GM23248 (cell line): ENCODE measurements around the gene TBC1D1. TPM values are rescaled to one million over a fixed set of nuclear protein-coding genes. Genes with fewer than 3 reads are reported as not detected.

Experiments
- DNase-seq: peaks from one replicate; pipeline ENCODE4 v3.0.0-alpha.2; 2015
- H2AFZ ChIP-seq: fragments of 200-600 bp; sonication (generic); 2 replicates; pipeline ENCODE4 v1.6.1; 2016; ENCODE audit warnings: antibody characterized with exemption
- H3F3A ChIP-seq: fragments of 200-600 bp; sonication (generic); 2 replicates; pipeline ENCODE4 v1.6.1; 2016; ENCODE audit warnings: mild to moderate bottlenecking, antibody characterized with exemption, mixed run types; ENCODE audit not compliant: insufficient read depth
- H3K27ac ChIP-seq: fragments of 200-600 bp; sonication (generic); 2 replicates; pipeline ENCODE4 v1.5.1; 2016; ENCODE audit warnings: mild to moderate bottlenecking
- H3K27me3 ChIP-seq: fragments of 200-600 bp; sonication (generic); replicated peaks from 2 replicates; pipeline ENCODE4 v1.6.1; 2016; ENCODE audit warnings: mild to moderate bottlenecking; ENCODE audit not compliant: insufficient read depth
- H3K36me3 ChIP-seq: fragments of 200-600 bp; sonication (generic); 2 replicates; pipeline ENCODE4 v1.6.1; 2016; ENCODE audit warnings: low read depth, mild to moderate bottlenecking
- H3K4me1 ChIP-seq: fragments of 200-600 bp; sonication (generic); 2 replicates; pipeline ENCODE4 v1.6.1; 2016; ENCODE audit warnings: mild to moderate bottlenecking; ENCODE audit not compliant: insufficient read depth
- H3K4me2 ChIP-seq: fragments of 200-600 bp; sonication (generic); one replicate; pipeline ENCODE4 v1.6.1; 2016; ENCODE audit warnings: mild to moderate bottlenecking; ENCODE audit not compliant: unreplicated experiment
- H3K4me3 ChIP-seq: fragments of 200-600 bp; sonication (generic); 2 replicates; pipeline ENCODE4 v1.5.1; 2016; ENCODE audit warnings: mild to moderate bottlenecking
- H3K79me2 ChIP-seq: fragments of 200-600 bp; sonication (generic); 2 replicates; pipeline ENCODE4 v1.6.1; 2016; ENCODE audit warnings: mild to moderate bottlenecking; ENCODE audit not compliant: insufficient read depth
- H3K9ac ChIP-seq: fragments of 200-600 bp; sonication (generic); 2 replicates; pipeline ENCODE4 v1.6.1; 2016; ENCODE audit warnings: mild to moderate bottlenecking
- H3K9me2 ChIP-seq: fragments of 200-600 bp; sonication (generic); 2 replicates; pipeline ENCODE4 v1.6.1; 2016; ENCODE audit warnings: mixed run types, mild to moderate bottlenecking, moderate library complexity; ENCODE audit not compliant: insufficient read depth
- H3K9me3 ChIP-seq: fragments of 200-600 bp; sonication (generic); one replicate; pipeline ENCODE4 v1.6.1; 2017; ENCODE audit warnings: low read depth
- H4K20me1 ChIP-seq: fragments of 200-600 bp; sonication (generic); 2 replicates; pipeline ENCODE4 v1.6.0; 2016; ENCODE audit not compliant: insufficient read depth
- EZH2 ChIP-seq: fragments of 200-600 bp; sonication (generic); IDR thresholded peaks from 2 replicates; pipeline ENCODE4 v1.6.1; 2018; ENCODE audit warnings: antibody characterized with exemption, mild to moderate bottlenecking; ENCODE audit not compliant: insufficient read depth, poor library complexity, severe bottlenecking
- EZH2phosphoT487 ChIP-seq: fragments of 200-600 bp; sonication (generic); IDR thresholded peaks from 2 replicates; pipeline ENCODE4 v1.6.1; 2018; ENCODE audit warnings: antibody characterized with exemption, moderate library complexity, mild to moderate bottlenecking, low read depth; ENCODE audit not compliant: insufficient read depth
- WGBS, 2 experiments: methylation state at CpG; one replicate each; pipeline ENCODE4 v1.1.6; 2015 to 2017; ENCODE audit warnings: low lambda C conversion rate in 2 of 2, low coverage in 1 of 2; ENCODE audit errors: missing lambda C conversion rate in 2 of 2; 5-methylcytosine and 5-hydroxymethylcytosine counted together
- in situ Hi-C: fragments of 300-500 bp; cut with MboI; formaldehyde crosslinking; loops from 2 replicates; pipeline ENCODE4 v1.15.0; 2020
- polyA plus RNA-seq: library from polyadenylated mRNA; unstranded; fragments of >200 nt; fragmentation: Nextera tagmentation; extraction: Ambion mirVana; gene quantifications from 2 replicates; pipeline ENCODE4 v1.2.1, GENCODE V29; 2016
- total RNA-seq: library from RNA; depleted of rRNA; stranded (reverse); fragments of >200 nt; shearing (Covaris generic); gene quantifications from 2 replicates; pipeline ENCODE4 v1.2.3, GENCODE V29; 2014

Gene TBC1D1
- total and polyA plus RNA-seq, 2 experiments from 2014 or later, result 12.4 to 34.6 TPM

DNA sequence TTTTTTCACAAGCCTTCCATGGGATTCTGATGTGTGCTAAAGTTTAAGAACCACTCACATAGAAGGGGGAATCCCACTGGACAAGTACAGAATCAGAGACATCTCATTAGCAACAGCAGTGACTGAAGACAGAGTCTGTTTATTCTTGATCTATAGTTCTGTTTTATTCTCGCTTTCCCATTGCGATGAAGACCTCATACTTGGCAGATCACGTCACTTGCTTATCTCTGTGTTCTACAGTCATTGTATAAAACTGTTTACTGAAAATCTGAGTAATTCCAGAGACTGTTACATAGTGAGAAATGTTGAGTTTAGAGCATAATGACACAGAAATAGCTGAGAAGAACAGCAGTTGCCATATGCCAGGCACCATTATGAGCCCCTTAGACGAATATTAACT, 254.9 kb downstream of the TBC1D1 start:
- no peaks in the 10 kb centered on the region for H3K27me3 ChIP-seq
- no peaks in the 10 kb centered on the region for H3K9me2 ChIP-seq
- H3K9me3 ChIP-seq, result no peaks in the 10 kb centered on the region
- H3K4me2 ChIP-seq, result no peak overlapping the region
- no peaks in the 10 kb centered on the region for H4K20me1 ChIP-seq
- H3K27ac ChIP-seq, result peak overlapping the region; percentile 76
- H2AFZ ChIP-seq, result no peak overlapping the region
- peaks cover 67% of the 10 kb centered on the region for H3F3A ChIP-seq
- H3K4me3 ChIP-seq, result no peak overlapping the region
- no peaks in the 10 kb centered on the region for H3K36me3 ChIP-seq
- peak overlapping the region; percentile 38; the same call in 1 of the 2 replicates for H3K9ac ChIP-seq
- 41 to 42% methylated on average over 4 of the region's 4 CpGs for WGBS, 2 experiments
- in situ Hi-C loops, result no loop called here
- no peak for TF ChIP-seq EZH2
- no peak for TF ChIP-seq EZH2phosphoT487
- peak; percentile 84 for DNase-seq
- H3K4me1 ChIP-seq, result peaks cover 71% of the 10 kb centered on the region
- no peaks in the 10 kb centered on the region for H3K79me2 ChIP-seq

DNA sequence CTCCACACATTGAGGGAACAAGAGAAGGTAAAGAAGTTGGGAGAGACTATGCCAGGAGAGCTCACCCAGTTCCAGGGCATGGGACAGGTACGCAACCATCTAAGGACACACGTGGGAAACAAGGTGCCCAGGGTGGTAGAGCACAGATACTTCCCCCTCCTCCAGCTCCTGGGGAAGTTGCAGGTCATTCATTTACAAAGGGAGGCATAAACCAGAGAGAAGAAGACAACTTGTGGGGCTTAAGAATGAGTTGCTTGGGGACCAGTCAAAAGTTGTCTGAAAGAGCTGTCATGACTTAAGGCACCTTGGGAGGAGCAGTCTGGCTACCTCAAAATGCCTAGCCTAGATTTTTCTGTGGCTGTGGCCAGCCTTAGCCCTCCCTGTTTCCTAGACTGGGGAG, 255.5 kb downstream of the TBC1D1 start:
- no peak overlapping the region for H3K4me2 ChIP-seq

DNA sequence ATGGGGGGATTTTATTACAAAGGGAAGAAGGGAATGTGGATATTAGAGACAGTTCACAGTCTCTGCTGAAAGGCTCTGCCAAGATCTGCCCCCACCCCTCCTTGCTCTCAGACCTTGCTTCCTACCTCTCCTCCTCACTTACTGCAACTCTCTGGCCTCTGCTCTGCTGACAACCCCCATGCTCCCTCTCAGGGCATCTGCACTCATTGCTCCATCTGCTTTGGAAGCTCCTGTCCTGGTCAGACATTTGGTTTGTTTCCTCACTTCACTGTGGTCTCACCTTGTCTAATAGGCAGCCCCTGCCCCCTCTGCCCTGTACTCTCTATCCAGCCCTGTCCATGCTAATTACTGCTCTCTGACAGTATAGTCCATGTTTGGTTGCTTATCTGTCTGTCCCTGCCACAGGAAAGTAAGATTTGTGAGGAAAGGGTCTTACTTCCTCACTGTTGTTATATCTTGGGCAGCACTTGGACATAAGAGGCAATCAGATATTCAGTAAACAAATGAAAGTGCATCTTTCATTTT, 258.6 kb downstream of the TBC1D1 start:
- Histone ChIP-seq H3K9ac (peak overlapping the region; percentile 47), H3K27ac (peak overlapping the region; percentile 81), H3K4me2 (peak overlapping the region; percentile 53), H3K9me2 (no peaks in the 10 kb centered on the region), H3K9me3 (no peaks in the 10 kb centered on the region), H3K4me1 (peaks cover 52% of the 10 kb centered on the region), H3K79me2 (no peaks in the 10 kb centered on the region), H2AFZ (no peak overlapping the region), H3K4me3 (no peak overlapping the region), H4K20me1 (no peaks in the 10 kb centered on the region), H3K27me3 (no peaks in the 10 kb centered on the region), H3K36me3 (no peaks in the 10 kb centered on the region), H3F3A (peaks cover 42% of the 10 kb centered on the region)
- TF ChIP-seq EZH2phosphoT487 (no peak), EZH2 (no peak)
- in situ Hi-C loops, result no loop called here
- no peak for DNase-seq

More for the DNA sequence above, 255.5 kb downstream of the TBC1D1 start:
- H3K4me1 ChIP-seq, result peaks cover 73% of the 10 kb centered on the region
- 0 out of 2 replicates have a peak overlapping the region, but pooled peaks have one; percentile 7 for H3K9ac ChIP-seq
- TF ChIP-seq EZH2phosphoT487 (no peak), EZH2 (no peak)
- no peaks in the 10 kb centered on the region for H3K9me3 ChIP-seq
- H2AFZ ChIP-seq, result no peak overlapping the region
- 91 to 98% methylated on average over 2 of the region's 2 CpGs for WGBS, 2 experiments
- H3K4me3 ChIP-seq, result no peak overlapping the region
- H3K36me3 ChIP-seq, result no peaks in the 10 kb centered on the region
- H3K9me2 ChIP-seq, result no peaks in the 10 kb centered on the region
- peak overlapping the region; percentile 76 for H3K27ac ChIP-seq
- H3K27me3 ChIP-seq, result no peaks in the 10 kb centered on the region
- in situ Hi-C loops, result no loop called here
- no peaks in the 10 kb centered on the region for H3K79me2 ChIP-seq
- peaks cover 67% of the 10 kb centered on the region for H3F3A ChIP-seq
- H4K20me1 ChIP-seq, result no peaks in the 10 kb centered on the region
- no peak for DNase-seq

DNA sequence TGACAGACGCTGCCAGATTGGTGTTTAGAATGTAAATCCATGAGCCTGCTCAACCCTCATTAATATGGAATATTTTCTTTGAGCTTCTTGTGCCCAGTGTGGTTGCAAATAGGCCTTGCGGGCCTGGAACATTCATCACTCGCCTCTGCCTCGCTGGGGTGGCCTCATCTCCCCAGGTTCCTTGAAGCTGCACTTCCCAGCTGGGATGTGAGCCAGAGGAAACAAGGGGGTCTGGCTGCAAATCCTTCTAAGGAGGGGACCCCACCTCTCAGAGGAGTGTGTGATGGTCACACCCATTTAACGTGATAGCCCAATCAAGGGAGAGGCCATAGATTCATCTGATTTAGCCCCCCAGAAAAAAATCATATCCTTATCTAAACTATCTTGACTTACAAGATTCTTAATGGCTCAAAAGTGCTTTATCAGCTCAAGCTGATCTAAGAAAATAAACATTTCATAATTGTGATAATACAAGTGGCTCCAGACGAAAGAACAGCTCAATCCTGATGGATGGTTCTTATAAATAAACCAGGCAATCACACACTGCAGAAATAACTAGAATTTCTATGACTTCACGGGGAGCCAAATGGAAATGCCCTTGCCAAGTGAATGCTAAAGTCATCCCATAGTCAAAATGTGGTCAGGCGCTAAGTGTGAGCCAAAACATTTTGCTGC, 259.2 kb downstream of the TBC1D1 start:
- Histone ChIP-seq H3K4me3 (peak overlapping the region; percentile 29; the same call in 1 of the 2 replicates), H3K9ac (peak overlapping the region; percentile 47), H3K9me2 (no peaks in the 10 kb centered on the region), H4K20me1 (no peaks in the 10 kb centered on the region), H3F3A (peaks cover 36% of the 10 kb centered on the region), H3K79me2 (no peaks in the 10 kb centered on the region), H3K4me1 (peaks cover 51% of the 10 kb centered on the region), H3K27ac (peak overlapping the region; percentile 81), H3K4me2 (peak overlapping the region; percentile 53), H3K27me3 (no peaks in the 10 kb centered on the region), H2AFZ (no peak overlapping the region), H3K9me3 (no peaks in the 10 kb centered on the region), H3K36me3 (no peaks in the 10 kb centered on the region)
- TF ChIP-seq EZH2phosphoT487 (no peak), EZH2 (no peak)
- peak; percentile 85 for DNase-seq
- in situ Hi-C loops, result no loop called here
- 52 to 53% methylated on average over 8 of the region's 8 CpGs for WGBS, 2 experiments
